ENCODE measurements around the gene MPDZ.

Gene MPDZ

GRCh38 chr9:13165956-13166355 lies 113.5 kb downstream of the MPDZ start:
- peaks cover 11 to 17% of the 10 kb centered on the region in 2 donors for H3K4me1 ChIP-seq (ENCODE audit: control insufficient read depth in 2 of 2, insufficient read depth in 1 of 2, low read depth in 1 of 2, low read length in 2 of 2)
- H3K9ac ChIP-seq (ENCODE audit: low read depth, low read length, poor library complexity), result no peak overlapping the region
- no peak overlapping the region for H2BK12ac ChIP-seq (ENCODE audit: low read length)
- H3K36me3 ChIP-seq (replicated peaks in 1 of 2; ENCODE audit: control insufficient read depth in 2 of 2, insufficient read depth in 2 of 2, low read length in 2 of 2), result peaks cover 4 to 70% of the 10 kb centered on the region in 2 donors
- no peak overlapping the region for H2AK5ac ChIP-seq (ENCODE audit: low read depth, low read length)
- H3K18ac ChIP-seq (ENCODE audit: low read length), result no peak overlapping the region
- no peaks in the 10 kb centered on the region for H3K27me3 ChIP-seq (ENCODE audit: control insufficient read depth in 3 of 3, insufficient read depth in 3 of 3, low read depth in 1 of 3, low read length in 3 of 3)
- no peak overlapping the region for H4K8ac ChIP-seq (ENCODE audit: low read depth, low read length)
- H3K4me3 ChIP-seq (ENCODE audit: low read length in 2 of 2), result no peak overlapping the region
- H2BK120ac ChIP-seq (ENCODE audit: low read depth, low read length), result no peak overlapping the region
- H3K4ac ChIP-seq (ENCODE audit: low read length), result no peak overlapping the region
- no peak overlapping the region for H2BK15ac ChIP-seq (ENCODE audit: low read length)
- DNase-seq (ENCODE audit: low spot score), result no peak
- no peak overlapping the region for H4K91ac ChIP-seq (ENCODE audit: low read depth, low read length, poor library complexity)
- no peaks in the 10 kb centered on the region for H3K9me3 ChIP-seq (replicated peaks in 1 of 2; ENCODE audit: control insufficient read depth in 2 of 2, insufficient read depth in 1 of 2, low read depth in 1 of 2, low read length in 2 of 2)
- H3K27ac ChIP-seq (replicated peaks; ENCODE audit: low read length), result no peak overlapping the region
- H2AFZ ChIP-seq (ENCODE audit: low read length), result no peak overlapping the region
- H2BK5ac ChIP-seq (ENCODE audit: low read length), result no peak overlapping the region
- H3K23ac ChIP-seq (ENCODE audit: low read depth, low read length, poor library complexity), result no peak overlapping the region
- H3K14ac ChIP-seq (ENCODE audit: low read length), result no peak overlapping the region
- no peaks in the 10 kb centered on the region for H3K79me1 ChIP-seq (ENCODE audit: low read depth, low read length)
- WGBS, 2 donors (ENCODE audit: extremely low coverage in 2 of 2, insufficient read length in 2 of 2, insufficient replicate concordance in 1 of 2), result no CpG with 5 or more reads among the region's 2 CpGs
- no peak overlapping the region for H3K4me2 ChIP-seq (ENCODE audit: insufficient read depth, low read length, poor library complexity, severe bottlenecking)

- no peak overlapping the region for H4K8ac ChIP-seq (ENCODE audit: low read depth, low read length)
- H2BK15ac ChIP-seq (ENCODE audit: low read length), result no peak overlapping the region
- no peak overlapping the region for H2BK12ac ChIP-seq (ENCODE audit: low read length)
- H3K27me3 ChIP-seq (ENCODE audit: control insufficient read depth in 3 of 3, insufficient read depth in 3 of 3, low read depth in 1 of 3, low read length in 3 of 3), result no peaks in the 10 kb centered on the region
- H3K9me3 ChIP-seq (replicated peaks in 1 of 2; ENCODE audit: control insufficient read depth in 2 of 2, insufficient read depth in 1 of 2, low read depth in 1 of 2, low read length in 2 of 2), result no peaks in the 10 kb centered on the region
- H2AFZ ChIP-seq (ENCODE audit: low read length), result no peak overlapping the region
- no peak overlapping the region for H3K23ac ChIP-seq (ENCODE audit: low read depth, low read length, poor library complexity)
- H3K4me2 ChIP-seq (ENCODE audit: insufficient read depth, low read length, poor library complexity, severe bottlenecking), result no peak overlapping the region
- no peak overlapping the region for H3K4ac ChIP-seq (ENCODE audit: low read length)
- no peak for DNase-seq (ENCODE audit: low spot score)
- H2BK5ac ChIP-seq (ENCODE audit: low read length), result no peak overlapping the region
- H4K91ac ChIP-seq (ENCODE audit: low read depth, low read length, poor library complexity), result no peak overlapping the region
- peaks cover 11 to 17% of the 10 kb centered on the region in 2 donors for H3K4me1 ChIP-seq (ENCODE audit: control insufficient read depth in 2 of 2, insufficient read depth in 1 of 2, low read depth in 1 of 2, low read length in 2 of 2)
- H3K9ac ChIP-seq (ENCODE audit: low read depth, low read length, poor library complexity), result no peak overlapping the region
- H3K18ac ChIP-seq (ENCODE audit: low read length), result no peak overlapping the region
- no peak overlapping the region for H3K14ac ChIP-seq (ENCODE audit: low read length)
- H3K36me3 ChIP-seq (replicated peaks in 1 of 2; ENCODE audit: control insufficient read depth in 2 of 2, insufficient read depth in 2 of 2, low read length in 2 of 2), result peaks cover 4 to 68% of the 10 kb centered on the region in 2 donors
- H2BK120ac ChIP-seq (ENCODE audit: low read depth, low read length), result no peak overlapping the region
- no peaks in the 10 kb centered on the region for H3K79me1 ChIP-seq (ENCODE audit: low read depth, low read length)
- no peak overlapping the region for H3K4me3 ChIP-seq (ENCODE audit: low read length in 2 of 2)
- no peak overlapping the region for H3K27ac ChIP-seq (replicated peaks; ENCODE audit: low read length)
- no peak overlapping the region for H2AK5ac ChIP-seq (ENCODE audit: low read depth, low read length)
- no CpG with 5 or more reads among the region's 7 CpGs for WGBS, 2 donors (ENCODE audit: extremely low coverage in 2 of 2, insufficient read length in 2 of 2, insufficient replicate concordance in 1 of 2)
Measured at GRCh38 chr9:13165236-13165945, 114.1 kb downstream of the MPDZ start.

DNA sequence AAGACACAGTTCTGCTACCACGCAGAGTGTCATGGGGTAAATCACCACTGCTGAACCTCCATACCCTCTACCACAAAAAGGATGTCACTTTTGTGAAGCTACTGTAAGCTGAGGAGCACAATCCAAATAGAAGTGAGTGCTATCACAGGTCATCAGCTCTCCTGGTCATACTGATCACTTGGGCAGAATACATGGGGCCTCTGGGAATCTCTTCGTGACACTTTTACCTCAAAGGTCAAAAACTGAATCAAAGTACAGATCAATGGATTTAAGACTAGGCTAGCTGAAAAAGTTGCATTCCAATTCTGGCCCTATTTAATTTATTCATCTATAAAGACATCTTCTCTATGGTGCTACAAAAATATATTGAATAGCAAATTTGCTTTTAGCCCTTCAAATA lies 115.5 kb downstream of the MPDZ start:
- Histone ChIP-seq H3K79me1 (ENCODE audit: low read depth, low read length) (no peaks in the 10 kb centered on the region), H3K27ac (replicated peaks; ENCODE audit: low read length) (no peak overlapping the region), H3K4me1 (ENCODE audit: control insufficient read depth in 2 of 2, insufficient read depth in 1 of 2, low read depth in 1 of 2, low read length in 2 of 2) (peaks cover 11 to 17% of the 10 kb centered on the region in 2 donors), H3K36me3 (replicated peaks in 1 of 2; ENCODE audit: control insufficient read depth in 2 of 2, insufficient read depth in 2 of 2, low read length in 2 of 2) (peaks cover 2 to 72% of the 10 kb centered on the region in 2 donors), H2BK12ac (ENCODE audit: low read length) (no peak overlapping the region), H2BK5ac (ENCODE audit: low read length) (no peak overlapping the region), H4K91ac (ENCODE audit: low read depth, low read length, poor library complexity) (no peak overlapping the region), H3K4me2 (ENCODE audit: insufficient read depth, low read length, poor library complexity, severe bottlenecking) (no peak overlapping the region), H2BK120ac (ENCODE audit: low read depth, low read length) (no peak overlapping the region), H3K4ac (ENCODE audit: low read length) (no peak overlapping the region), H3K23ac (ENCODE audit: low read depth, low read length, poor library complexity) (no peak overlapping the region), H3K18ac (ENCODE audit: low read length) (no peak overlapping the region), H3K27me3 (ENCODE audit: control insufficient read depth in 3 of 3, insufficient read depth in 3 of 3, low read depth in 1 of 3, low read length in 3 of 3) (no peaks in the 10 kb centered on the region), H3K14ac (ENCODE audit: low read length) (no peak overlapping the region), H4K8ac (ENCODE audit: low read depth, low read length) (no peak overlapping the region), H2AFZ (ENCODE audit: low read length) (no peak overlapping the region), H3K9ac (ENCODE audit: low read depth, low read length, poor library complexity) (no peak overlapping the region), H2BK15ac (ENCODE audit: low read length) (no peak overlapping the region), H3K4me3 (ENCODE audit: low read length in 2 of 2) (no peak overlapping the region), H3K9me3 (replicated peaks in 1 of 2; ENCODE audit: control insufficient read depth in 2 of 2, insufficient read depth in 1 of 2, low read depth in 1 of 2, low read length in 2 of 2) (no peaks in the 10 kb centered on the region), H2AK5ac (ENCODE audit: low read depth, low read length) (no peak overlapping the region)
- DNase-seq (ENCODE audit: low spot score), result no peak
- WGBS, 2 donors (ENCODE audit: extremely low coverage in 2 of 2, insufficient read length in 2 of 2, insufficient replicate concordance in 1 of 2), result no CpG with 5 or more reads among the region's 2 CpGs

DNA sequence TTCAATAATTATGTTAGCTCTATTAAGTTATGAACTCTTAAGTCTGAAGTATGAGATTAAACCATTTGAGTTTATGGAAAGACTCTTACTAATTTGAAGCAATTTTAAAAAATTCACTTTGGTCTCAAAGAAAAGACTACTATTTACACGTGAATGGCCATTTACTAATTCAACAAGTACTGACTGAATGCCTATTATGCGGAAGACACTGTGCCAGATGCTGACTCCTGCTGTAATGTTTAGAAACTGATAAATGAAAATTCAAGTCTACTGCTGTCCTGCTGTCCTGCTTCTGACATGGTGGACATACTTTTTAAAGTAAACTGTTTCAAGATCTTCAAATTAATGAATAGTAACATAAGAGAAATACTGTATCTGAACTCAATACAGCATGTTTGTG lies 116.2 kb downstream of the MPDZ start:
- H3K14ac ChIP-seq (ENCODE audit: low read length), result no peak overlapping the region
- no peak overlapping the region for H2AK5ac ChIP-seq (ENCODE audit: low read depth, low read length)
- no peaks in the 10 kb centered on the region for H3K27me3 ChIP-seq (ENCODE audit: control insufficient read depth in 3 of 3, insufficient read depth in 3 of 3, low read depth in 1 of 3, low read length in 3 of 3)
- H3K23ac ChIP-seq (ENCODE audit: low read depth, low read length, poor library complexity), result no peak overlapping the region
- H3K4me1 ChIP-seq (ENCODE audit: control insufficient read depth in 2 of 2, insufficient read depth in 1 of 2, low read depth in 1 of 2, low read length in 2 of 2), result peaks cover 11 to 17% of the 10 kb centered on the region in 2 donors
- no peak overlapping the region for H3K9ac ChIP-seq (ENCODE audit: low read depth, low read length, poor library complexity)
- no peak overlapping the region for H2BK12ac ChIP-seq (ENCODE audit: low read length)
- H2BK5ac ChIP-seq (ENCODE audit: low read length), result no peak overlapping the region
- no peaks in the 10 kb centered on the region for H3K79me1 ChIP-seq (ENCODE audit: low read depth, low read length)
- no peak overlapping the region for H3K4me3 ChIP-seq (ENCODE audit: low read length in 2 of 2)
- WGBS, 2 donors (ENCODE audit: extremely low coverage in 2 of 2, insufficient read length in 2 of 2, insufficient replicate concordance in 1 of 2), result no CpG with 5 or more reads among the region's 2 CpGs
- no peak overlapping the region for H4K91ac ChIP-seq (ENCODE audit: low read depth, low read length, poor library complexity)
- no peak for DNase-seq (ENCODE audit: low spot score)
- no peaks in the 10 kb centered on the region for H3K9me3 ChIP-seq (replicated peaks in 1 of 2; ENCODE audit: control insufficient read depth in 2 of 2, insufficient read depth in 1 of 2, low read depth in 1 of 2, low read length in 2 of 2)
- no peak overlapping the region for H2BK120ac ChIP-seq (ENCODE audit: low read depth, low read length)
- H4K8ac ChIP-seq (ENCODE audit: low read depth, low read length), result no peak overlapping the region
- no peak overlapping the region for H2AFZ ChIP-seq (ENCODE audit: low read length)
- no peak overlapping the region for H3K18ac ChIP-seq (ENCODE audit: low read length)
- H3K36me3 ChIP-seq (replicated peaks in 1 of 2; ENCODE audit: control insufficient read depth in 2 of 2, insufficient read depth in 2 of 2, low read length in 2 of 2), result peaks cover 1 to 72% of the 10 kb centered on the region in 2 donors
- H3K27ac ChIP-seq (replicated peaks; ENCODE audit: low read length), result no peak overlapping the region
- no peak overlapping the region for H3K4ac ChIP-seq (ENCODE audit: low read length)
- H2BK15ac ChIP-seq (ENCODE audit: low read length), result no peak overlapping the region
- H3K4me2 ChIP-seq (ENCODE audit: insufficient read depth, low read length, poor library complexity, severe bottlenecking), result no peak overlapping the region

All from neuronal stem cell (in vitro differentiated cells).